ENCODE data around the gene KCNK3.

- TF ChIP-seq, protein P1, sequence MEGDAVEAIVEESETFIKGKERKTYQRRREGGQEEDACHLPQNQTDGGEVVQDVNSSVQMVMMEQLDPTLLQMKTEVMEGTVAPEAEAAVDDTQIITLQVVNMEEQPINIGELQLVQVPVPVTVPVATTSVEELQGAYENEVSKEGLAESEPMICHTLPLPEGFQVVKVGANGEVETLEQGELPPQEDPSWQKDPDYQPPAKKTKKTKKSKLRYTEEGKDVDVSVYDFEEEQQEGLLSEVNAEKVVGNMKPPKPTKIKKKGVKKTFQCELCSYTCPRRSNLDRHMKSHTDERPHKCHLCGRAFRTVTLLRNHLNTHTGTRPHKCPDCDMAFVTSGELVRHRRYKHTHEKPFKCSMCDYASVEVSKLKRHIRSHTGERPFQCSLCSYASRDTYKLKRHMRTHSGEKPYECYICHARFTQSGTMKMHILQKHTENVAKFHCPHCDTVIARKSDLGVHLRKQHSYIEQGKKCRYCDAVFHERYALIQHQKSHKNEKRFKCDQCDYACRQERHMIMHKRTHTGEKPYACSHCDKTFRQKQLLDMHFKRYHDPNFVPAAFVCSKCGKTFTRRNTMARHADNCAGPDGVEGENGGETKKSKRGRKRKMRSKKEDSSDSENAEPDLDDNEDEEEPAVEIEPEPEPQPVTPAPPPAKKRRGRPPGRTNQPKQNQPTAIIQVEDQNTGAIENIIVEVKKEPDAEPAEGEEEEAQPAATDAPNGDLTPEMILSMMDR (IDR thresholded peaks at IDR 0.05 in 2 of 3, conservative IDR thresholded peaks at IDR 0.05 in 1 of 3; ENCODE audit: control insufficient read depth in 2 of 3, extremely low read depth in 1 of 3, insufficient read depth in 1 of 3, low read depth in 3 of 3, low read length in 3 of 3), result no peak
- no peak for TF ChIP-seq POLR2A (IDR thresholded peaks at IDR 0.05; ENCODE audit: low read depth, low read length)
- TF ChIP-seq, protein P2, sequence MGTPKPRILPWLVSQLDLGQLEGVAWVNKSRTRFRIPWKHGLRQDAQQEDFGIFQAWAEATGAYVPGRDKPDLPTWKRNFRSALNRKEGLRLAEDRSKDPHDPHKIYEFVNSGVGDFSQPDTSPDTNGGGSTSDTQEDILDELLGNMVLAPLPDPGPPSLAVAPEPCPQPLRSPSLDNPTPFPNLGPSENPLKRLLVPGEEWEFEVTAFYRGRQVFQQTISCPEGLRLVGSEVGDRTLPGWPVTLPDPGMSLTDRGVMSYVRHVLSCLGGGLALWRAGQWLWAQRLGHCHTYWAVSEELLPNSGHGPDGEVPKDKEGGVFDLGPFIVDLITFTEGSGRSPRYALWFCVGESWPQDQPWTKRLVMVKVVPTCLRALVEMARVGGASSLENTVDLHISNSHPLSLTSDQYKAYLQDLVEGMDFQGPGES (IDR thresholded peaks at IDR 0.05), result no peak
- TF ChIP-seq DPF2 (IDR thresholded peaks at IDR 0.05), result no peak
- no peak for TF ChIP-seq CHD4 (IDR thresholded peaks at IDR 0.05)
- no peak for TF ChIP-seq ZZZ3 (IDR thresholded peaks at IDR 0.05; ENCODE audit: control insufficient read depth, insufficient read length, low read depth)
- no peak for TF ChIP-seq CEBPB (IDR thresholded peaks at IDR 0.05; ENCODE audit: borderline replicate concordance in 1 of 2, low read depth in 2 of 2, low read length in 2 of 2)
- TF ChIP-seq, protein P3, sequence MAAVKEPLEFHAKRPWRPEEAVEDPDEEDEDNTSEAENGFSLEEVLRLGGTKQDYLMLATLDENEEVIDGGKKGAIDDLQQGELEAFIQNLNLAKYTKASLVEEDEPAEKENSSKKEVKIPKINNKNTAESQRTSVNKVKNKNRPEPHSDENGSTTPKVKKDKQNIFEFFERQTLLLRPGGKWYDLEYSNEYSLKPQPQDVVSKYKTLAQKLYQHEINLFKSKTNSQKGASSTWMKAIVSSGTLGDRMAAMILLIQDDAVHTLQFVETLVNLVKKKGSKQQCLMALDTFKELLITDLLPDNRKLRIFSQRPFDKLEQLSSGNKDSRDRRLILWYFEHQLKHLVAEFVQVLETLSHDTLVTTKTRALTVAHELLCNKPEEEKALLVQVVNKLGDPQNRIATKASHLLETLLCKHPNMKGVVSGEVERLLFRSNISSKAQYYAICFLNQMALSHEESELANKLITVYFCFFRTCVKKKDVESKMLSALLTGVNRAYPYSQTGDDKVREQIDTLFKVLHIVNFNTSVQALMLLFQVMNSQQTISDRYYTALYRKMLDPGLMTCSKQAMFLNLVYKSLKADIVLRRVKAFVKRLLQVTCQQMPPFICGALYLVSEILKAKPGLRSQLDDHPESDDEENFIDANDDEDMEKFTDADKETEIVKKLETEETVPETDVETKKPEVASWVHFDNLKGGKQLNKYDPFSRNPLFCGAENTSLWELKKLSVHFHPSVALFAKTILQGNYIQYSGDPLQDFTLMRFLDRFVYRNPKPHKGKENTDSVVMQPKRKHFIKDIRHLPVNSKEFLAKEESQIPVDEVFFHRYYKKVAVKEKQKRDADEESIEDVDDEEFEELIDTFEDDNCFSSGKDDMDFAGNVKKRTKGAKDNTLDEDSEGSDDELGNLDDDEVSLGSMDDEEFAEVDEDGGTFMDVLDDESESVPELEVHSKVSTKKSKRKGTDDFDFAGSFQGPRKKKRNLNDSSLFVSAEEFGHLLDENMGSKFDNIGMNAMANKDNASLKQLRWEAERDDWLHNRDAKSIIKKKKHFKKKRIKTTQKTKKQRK (IDR thresholded peaks at IDR 0.05; ENCODE audit: low read depth, low read length), result no peak
Observed at GRCh38 chr2:26729311-26729710, 36.8 kb downstream of the KCNK3 start.
